Endometrial microvascular endothelial cells (primary cell): ENCODE data around the gene NRAS. TPM values are rescaled to one million over a fixed set of nuclear protein-coding genes. Genes with fewer than 3 reads are reported as not detected.

Experiments
- in situ Hi-C: cut with HindIII; loops from 2 replicates; pipeline ENCODE4 v1.10.0; 2017; ENCODE audit warnings: low sequenced_read_pairs, low pct_unique_long_range_greater_than_20kb; ENCODE audit errors: inconsistent ontology term
- total RNA-seq: library from RNA; depleted of rRNA; stranded (reverse); fragments of >200 nt; gene quantifications from one replicate; pipeline ENCODE4 v1.2.3, GENCODE V29; 2015; ENCODE audit errors: inconsistent ontology term

Gene NRAS
- total RNA-seq, 1 donor from 2014 or later: 106 TPM

GRCh38 chr1:114692947-114693346 lies 23.6 kb downstream of the NRAS start:
- in situ Hi-C loops: no loop called here

DNA sequence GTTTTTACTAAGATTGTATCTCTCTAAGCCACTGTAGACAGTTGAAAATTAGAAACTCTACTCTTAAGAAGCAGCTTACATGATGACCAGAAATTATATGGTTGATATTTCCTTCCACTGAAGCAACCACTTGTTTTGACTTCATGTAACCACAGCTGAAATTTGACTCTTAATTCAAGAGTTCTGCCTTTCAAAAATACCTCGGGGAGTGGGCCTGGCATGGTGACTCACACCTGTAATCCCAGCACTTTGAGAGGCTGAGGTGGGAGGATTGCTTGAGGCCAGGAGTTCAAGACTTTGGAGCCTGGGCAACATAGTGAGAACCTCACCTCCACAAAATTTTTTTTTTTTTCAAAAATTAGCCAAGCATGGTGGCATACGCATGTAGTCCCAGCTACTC lies 25.5 kb downstream of the NRAS start:
- in situ Hi-C loops: no loop called here

- in situ Hi-C loops: no loop called here
Observed at GRCh38 chr1:114690148-114690547, 26.4 kb downstream of the NRAS start.

- in situ Hi-C loops: no loop called here
Observed at GRCh38 chr1:114688526-114688925, 28.0 kb downstream of the NRAS start.

GRCh38 chr1:114685851-114686250 lies 30.7 kb downstream of the NRAS start:
- in situ Hi-C loops: no loop called here

DNA sequence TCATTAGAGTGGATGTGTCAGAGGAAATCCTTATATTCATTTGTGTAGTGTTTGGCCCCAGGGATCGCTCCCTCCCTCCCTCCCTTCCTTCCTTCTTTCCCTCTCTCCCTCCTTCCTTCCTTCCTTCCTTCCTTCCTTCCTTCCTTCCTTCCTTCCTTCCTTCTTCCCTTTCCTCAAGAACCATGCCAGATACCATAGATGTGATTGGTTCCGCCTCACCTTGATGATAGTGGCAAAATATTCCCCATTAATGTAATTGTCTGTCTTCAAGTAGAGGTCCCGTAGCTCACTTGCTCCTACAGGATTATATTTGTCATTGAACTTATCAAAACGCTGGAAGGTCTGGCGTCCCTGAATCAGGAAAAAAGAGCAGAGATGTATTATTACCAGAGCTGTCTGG lies 38.9 kb downstream of the NRAS start:
- in situ Hi-C loops: no loop called here

GRCh38 chr1:114676115-114676514 lies 40.5 kb downstream of the NRAS start:
- in situ Hi-C loops: no loop called here

- in situ Hi-C loops: no loop called here
Observed at GRCh38 chr1:114671939-114672275, 44.7 kb downstream of the NRAS start.

GRCh38 chr1:114671011-114671938 lies 45.3 kb downstream of the NRAS start:
- in situ Hi-C loops: no loop called here

GRCh38 chr1:114670083-114671010 lies 46.2 kb downstream of the NRAS start:
- in situ Hi-C loops: no loop called here

- in situ Hi-C loops: no loop called here
Observed at GRCh38 chr1:114669562-114670082, 46.9 kb downstream of the NRAS start, which contains the start of gene DENND2C. TSS of gene DENND2C (minus strand) at chr1:114670049. CDS start at chr1:114625984, 44,065 bp downstream.

- in situ Hi-C loops: no loop called here
Observed at GRCh38 chr1:114668784-114669561, 47.6 kb downstream of the NRAS start.

- in situ Hi-C loops: no loop called here
Observed at GRCh38 chr1:114668373-114668772, 48.2 kb downstream of the NRAS start.

DNA sequence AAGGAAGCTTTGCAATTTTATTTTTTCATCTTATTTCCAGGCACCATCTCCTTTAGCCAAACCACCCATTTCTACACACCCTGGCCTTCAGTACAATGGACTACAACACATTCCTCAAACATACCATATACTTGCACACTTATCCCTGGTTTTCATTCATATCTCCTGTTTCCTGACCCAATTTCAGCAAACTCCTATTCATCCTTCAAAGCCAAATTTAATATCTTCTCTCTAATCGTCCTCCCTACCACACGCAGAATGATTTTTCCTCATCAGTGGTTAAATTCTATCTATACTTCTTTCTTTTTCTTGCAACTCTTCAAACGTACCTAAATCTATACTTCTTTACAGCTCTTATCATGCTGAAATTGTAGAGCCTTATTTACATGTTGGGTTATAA lies 49.6 kb downstream of the NRAS start:
- in situ Hi-C loops: no loop called here

GRCh38 chr1:114660238-114660637 lies 56.3 kb downstream of the NRAS start:
- in situ Hi-C loops: no loop called here
